Breast epithelium (tissue), 3 donors: Measurements from ENCODE around the gene TTBK2.

Source experiments
- CTCF ChIP-seq, 3 donors: fragments of 450-650 bp; IDR thresholded peaks; one replicate each; pipeline ENCODE4 v1.5.1; 2016 to 2017; ENCODE audit warnings: antibody characterized with exemption in 3 of 3, mild to moderate bottlenecking in 3 of 3, moderate library complexity in 3 of 3
- POLR2A ChIP-seq: fragments of 450-650 bp; IDR thresholded peaks from one replicate; pipeline ENCODE4 v1.6.1; 2016; ENCODE audit warnings: antibody characterized with exemption, mild to moderate bottlenecking, moderate library complexity

- TF ChIP-seq CTCF (IDR thresholded peaks at IDR 0.05), result no peak
- no peak for TF ChIP-seq POLR2A
These were observed 13.5 kb upstream of the TTBK2 start for GRCh38 chr15:42933886-42934667.
